K562 (cell line): Measurements from ENCODE around the gene SLC25A45. TPM values are rescaled to one million over a fixed set of nuclear protein-coding genes. Genes with fewer than 3 reads are reported as not detected.

Experiments used
- CCNT2 ChIP-seq: IDR thresholded peaks from 2 replicates; pipeline ENCODE4 v1.6.1; 2011; ENCODE audit warnings: borderline replicate concordance, low read depth, mild to moderate bottlenecking, moderate library complexity, mixed read lengths, low read length; ENCODE audit not compliant: insufficient read length; ENCODE audit errors: extremely low read depth
- JUND ChIP-seq, 2 experiments: IDR thresholded peaks; 2 replicates in 1 of 2; 3 replicates in 1 of 2; pipeline ENCODE4 v1.6.1; 2011; ENCODE audit warnings: borderline replicate concordance in 2 of 2, low read depth in 2 of 2, low read length in 2 of 2, improper control_type of control experiment in 1 of 2, missing biosample characterization in 1 of 2, missing genetic modification characterization in 1 of 2, missing genetic modification reagents in 1 of 2
- SETDB1 ChIP-seq: IDR thresholded peaks from one replicate; pipeline ENCODE4 v1.6.1; 2012; ENCODE audit warnings: low read length, control low read depth, inconsistent platforms
- SNRNP70 ChIP-seq: fragments of 200-400 bp; formaldehyde crosslinking; optimal IDR thresholded peaks from 2 replicates; pipeline ENCODE3; 2017; ENCODE audit warnings: low read depth, low read length
- ZNF347 ChIP-seq: fragments of 450-650 bp; formaldehyde crosslinking; IDR thresholded peaks from 2 replicates; pipeline ENCODE4 v1.4.0; 2020; ENCODE audit warnings: low read depth, mild to moderate bottlenecking, moderate library complexity
- polyA plus RNA-seq, 8 experiments: library from polyadenylated mRNA; depleted of rRNA in 4 of 8; stranded (reverse) in 5 of 8; unstranded in 3 of 8; fragments of >200 nt; fragmentation: Nextera tagmentation in 2 of 8; fragmentation: Illumina TruSeq in 1 of 8; extraction: Ambion mirVana in 2 of 8; extraction: Trizol in 1 of 8; gene quantifications; 2 replicates each; pipeline versions ENCODE4 v1.2.1 to v1.2.3, GENCODE V29; 2011 to 2014; ENCODE audit warnings: inconsistent platforms in 1 of 8, missing spikeins in 1 of 8
- total RNA-seq, 7 experiments: library from RNA; depleted of rRNA in 6 of 7; stranded (reverse); fragments of >200 nt in 6 of 7; fragmentation: Illumina TruSeq in 2 of 7; extraction: Trizol in 2 of 7; gene quantifications; 2 replicates each; pipeline versions ENCODE4 v1.2.1 to v1.2.3, GENCODE V29; 2011 to 2021; ENCODE audit warnings: low replicate concordance in 1 of 7
- TF ChIP-seq, protein P1 (sequence below), 2 experiments: fragments of 250-450 bp in 1 of 2; fragments of 450-650 bp in 1 of 2; sonication (Bioruptor Pico) in 1 of 2; IDR thresholded peaks; 2 replicates each; pipeline versions ENCODE4 v1.6.1 to v1.8.0; 2016 to 2021; ENCODE audit warnings: mild to moderate bottlenecking in 2 of 2, moderate library complexity in 2 of 2, missing compliant biosample characterization in 1 of 2, missing genetic modification characterization in 1 of 2
- TF ChIP-seq, protein P2 (sequence below): sonication (generic); formaldehyde crosslinking; IDR thresholded peaks from 2 replicates; pipeline ENCODE4 v1.8.0; 2022; ENCODE audit warnings: mild to moderate bottlenecking, missing genetic modification reagents
- TF ChIP-seq, protein P3 (sequence below), 2 experiments: fragments of 450-650 bp; formaldehyde crosslinking in 1 of 2; IDR thresholded peaks; 2 replicates each; pipeline versions ENCODE4 v1.4.0 to v1.6.1; 2014 to 2020; ENCODE audit warnings: mild to moderate bottlenecking in 2 of 2, borderline replicate concordance in 1 of 2, low read depth in 1 of 2

The SLC25A45 gene
- total and polyA plus RNA-seq, 9 of the 15 experiments (the other 6 are each of a cell fraction or from before 2014, with no cell fraction given): 0.15 to 2.3 (median 0.68) TPM

DNA sequence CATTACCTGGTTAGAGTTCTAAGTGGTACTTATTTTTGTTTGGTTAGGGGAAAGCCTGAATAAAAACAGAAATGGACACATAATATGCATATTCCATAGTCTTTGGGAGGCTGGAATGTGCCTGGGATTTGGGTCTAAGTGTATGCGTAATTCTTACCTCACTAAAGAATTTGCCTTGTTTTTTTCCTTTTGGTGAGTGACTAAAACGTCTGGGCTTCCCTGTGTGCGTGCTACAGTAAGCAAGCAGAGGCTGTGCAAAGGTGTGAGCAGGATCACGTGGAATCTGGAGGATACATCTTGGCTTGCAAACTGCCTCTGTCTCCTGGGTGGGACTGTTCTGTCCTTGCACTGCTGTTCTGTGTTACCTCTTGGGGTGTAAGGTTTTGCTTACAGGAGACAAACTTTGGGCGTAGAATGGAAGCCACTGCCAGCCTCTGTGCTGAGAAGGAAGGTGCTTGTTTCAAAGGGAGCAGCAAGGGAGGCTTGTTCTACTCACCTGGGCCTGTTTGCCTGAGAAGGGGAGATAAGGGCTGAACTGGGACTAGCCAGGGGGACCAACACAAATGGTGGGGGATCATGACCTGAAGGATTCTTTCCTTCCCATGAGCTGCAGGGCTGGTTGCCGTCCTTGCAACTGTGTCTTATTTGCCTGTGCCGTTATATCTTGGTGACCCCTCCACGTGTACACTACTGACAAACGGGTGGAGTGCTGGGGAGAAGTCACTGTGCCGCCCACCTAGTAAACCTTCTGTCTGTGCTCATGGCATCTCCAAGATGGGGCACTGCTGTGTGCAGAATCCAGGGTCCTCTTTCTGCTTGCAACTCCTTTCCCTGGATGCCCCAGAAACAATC is 44.6 kb upstream of the SLC25A45 start (continued):
- peak; percentile 89 for TF ChIP-seq SNRNP70
- 0 out of 2 replicates have a peak, but pooled peaks have one; percentile 11 for TF ChIP-seq ZNF347 (CRISPR knock-in tag)
- no peak for TF ChIP-seq SETDB1
- TF ChIP-seq JUND (IDR thresholded peaks at IDR 0.05; ENCODE audit: borderline replicate concordance, low read depth, low read length): no peak; the same call in 1 of the 2 replicates
- TF ChIP-seq JUND (tag; IDR thresholded peaks at IDR 0.05; ENCODE audit: borderline replicate concordance, low read depth, low read length): no peak
- TF ChIP-seq CCNT2: peak; percentile 97
- TF ChIP-seq, protein P1, sequence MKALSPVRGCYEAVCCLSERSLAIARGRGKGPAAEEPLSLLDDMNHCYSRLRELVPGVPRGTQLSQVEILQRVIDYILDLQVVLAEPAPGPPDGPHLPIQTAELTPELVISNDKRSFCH (CRISPR knock-in tag; IDR thresholded peaks at IDR 0.05): no peak
- TF ChIP-seq, protein P1 (tag; IDR thresholded peaks at IDR 0.05): peak; percentile 80; the same call in 1 of the 2 replicates
- TF ChIP-seq, protein P2, sequence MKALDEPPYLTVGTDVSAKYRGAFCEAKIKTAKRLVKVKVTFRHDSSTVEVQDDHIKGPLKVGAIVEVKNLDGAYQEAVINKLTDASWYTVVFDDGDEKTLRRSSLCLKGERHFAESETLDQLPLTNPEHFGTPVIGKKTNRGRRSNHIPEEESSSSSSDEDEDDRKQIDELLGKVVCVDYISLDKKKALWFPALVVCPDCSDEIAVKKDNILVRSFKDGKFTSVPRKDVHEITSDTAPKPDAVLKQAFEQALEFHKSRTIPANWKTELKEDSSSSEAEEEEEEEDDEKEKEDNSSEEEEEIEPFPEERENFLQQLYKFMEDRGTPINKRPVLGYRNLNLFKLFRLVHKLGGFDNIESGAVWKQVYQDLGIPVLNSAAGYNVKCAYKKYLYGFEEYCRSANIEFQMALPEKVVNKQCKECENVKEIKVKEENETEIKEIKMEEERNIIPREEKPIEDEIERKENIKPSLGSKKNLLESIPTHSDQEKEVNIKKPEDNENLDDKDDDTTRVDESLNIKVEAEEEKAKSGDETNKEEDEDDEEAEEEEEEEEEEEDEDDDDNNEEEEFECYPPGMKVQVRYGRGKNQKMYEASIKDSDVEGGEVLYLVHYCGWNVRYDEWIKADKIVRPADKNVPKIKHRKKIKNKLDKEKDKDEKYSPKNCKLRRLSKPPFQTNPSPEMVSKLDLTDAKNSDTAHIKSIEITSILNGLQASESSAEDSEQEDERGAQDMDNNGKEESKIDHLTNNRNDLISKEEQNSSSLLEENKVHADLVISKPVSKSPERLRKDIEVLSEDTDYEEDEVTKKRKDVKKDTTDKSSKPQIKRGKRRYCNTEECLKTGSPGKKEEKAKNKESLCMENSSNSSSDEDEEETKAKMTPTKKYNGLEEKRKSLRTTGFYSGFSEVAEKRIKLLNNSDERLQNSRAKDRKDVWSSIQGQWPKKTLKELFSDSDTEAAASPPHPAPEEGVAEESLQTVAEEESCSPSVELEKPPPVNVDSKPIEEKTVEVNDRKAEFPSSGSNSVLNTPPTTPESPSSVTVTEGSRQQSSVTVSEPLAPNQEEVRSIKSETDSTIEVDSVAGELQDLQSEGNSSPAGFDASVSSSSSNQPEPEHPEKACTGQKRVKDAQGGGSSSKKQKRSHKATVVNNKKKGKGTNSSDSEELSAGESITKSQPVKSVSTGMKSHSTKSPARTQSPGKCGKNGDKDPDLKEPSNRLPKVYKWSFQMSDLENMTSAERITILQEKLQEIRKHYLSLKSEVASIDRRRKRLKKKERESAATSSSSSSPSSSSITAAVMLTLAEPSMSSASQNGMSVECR (CRISPR knock-in tag): peak; percentile 60
- TF ChIP-seq, protein P3, sequence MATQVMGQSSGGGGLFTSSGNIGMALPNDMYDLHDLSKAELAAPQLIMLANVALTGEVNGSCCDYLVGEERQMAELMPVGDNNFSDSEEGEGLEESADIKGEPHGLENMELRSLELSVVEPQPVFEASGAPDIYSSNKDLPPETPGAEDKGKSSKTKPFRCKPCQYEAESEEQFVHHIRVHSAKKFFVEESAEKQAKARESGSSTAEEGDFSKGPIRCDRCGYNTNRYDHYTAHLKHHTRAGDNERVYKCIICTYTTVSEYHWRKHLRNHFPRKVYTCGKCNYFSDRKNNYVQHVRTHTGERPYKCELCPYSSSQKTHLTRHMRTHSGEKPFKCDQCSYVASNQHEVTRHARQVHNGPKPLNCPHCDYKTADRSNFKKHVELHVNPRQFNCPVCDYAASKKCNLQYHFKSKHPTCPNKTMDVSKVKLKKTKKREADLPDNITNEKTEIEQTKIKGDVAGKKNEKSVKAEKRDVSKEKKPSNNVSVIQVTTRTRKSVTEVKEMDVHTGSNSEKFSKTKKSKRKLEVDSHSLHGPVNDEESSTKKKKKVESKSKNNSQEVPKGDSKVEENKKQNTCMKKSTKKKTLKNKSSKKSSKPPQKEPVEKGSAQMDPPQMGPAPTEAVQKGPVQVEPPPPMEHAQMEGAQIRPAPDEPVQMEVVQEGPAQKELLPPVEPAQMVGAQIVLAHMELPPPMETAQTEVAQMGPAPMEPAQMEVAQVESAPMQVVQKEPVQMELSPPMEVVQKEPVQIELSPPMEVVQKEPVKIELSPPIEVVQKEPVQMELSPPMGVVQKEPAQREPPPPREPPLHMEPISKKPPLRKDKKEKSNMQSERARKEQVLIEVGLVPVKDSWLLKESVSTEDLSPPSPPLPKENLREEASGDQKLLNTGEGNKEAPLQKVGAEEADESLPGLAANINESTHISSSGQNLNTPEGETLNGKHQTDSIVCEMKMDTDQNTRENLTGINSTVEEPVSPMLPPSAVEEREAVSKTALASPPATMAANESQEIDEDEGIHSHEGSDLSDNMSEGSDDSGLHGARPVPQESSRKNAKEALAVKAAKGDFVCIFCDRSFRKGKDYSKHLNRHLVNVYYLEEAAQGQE (IDR thresholded peaks at IDR 0.05; ENCODE audit: borderline replicate concordance): no peak
- TF ChIP-seq, protein P3 (CRISPR knock-in tag; IDR thresholded peaks at IDR 0.05; ENCODE audit: low read depth): no peak; the same call in 1 of the 2 replicates
